Upper lobe of right lung (tissue), 1 donor: ENCODE measurements around the gene COX7A2. TPM values are rescaled to one million over a fixed set of nuclear protein-coding genes. Genes with fewer than 3 reads are reported as not detected.
A peak's percentile ranks its signal among the peaks of the same experiment; 100 is the strongest.

ENCODE experiments used
- ATAC-seq: fragments of 200-7000 bp; cut with Tn5 transposase; one replicate; pipeline ENCODE4 v1.9.1; 2020; ENCODE audit warnings: mild to moderate bottlenecking, moderate library complexity
- DNase-seq: peaks from one replicate; pipeline ENCODE4 v3.0.0-alpha.2; 2020
- H3K27ac ChIP-seq: fragments of 200-600 bp; one replicate; pipeline ENCODE4 v1.8.0; 2022
- H3K27me3 ChIP-seq: fragments of 200-600 bp; one replicate; pipeline ENCODE4 v1.8.0; 2022; ENCODE audit warnings: mild to moderate bottlenecking
- H3K36me3 ChIP-seq: fragments of 200-600 bp; one replicate; pipeline ENCODE4 v1.8.0; 2022
- H3K4me1 ChIP-seq: fragments of 200-600 bp; one replicate; pipeline ENCODE4 v1.8.0; 2022
- H3K4me3 ChIP-seq: fragments of 200-600 bp; one replicate; pipeline ENCODE4 v1.8.0; 2022; ENCODE audit warnings: mild to moderate bottlenecking
- H3K9me3 ChIP-seq: fragments of 200-600 bp; one replicate; pipeline ENCODE4 v1.8.0; 2022
- CTCF ChIP-seq: fragments of 200-600 bp; IDR thresholded peaks from one replicate; pipeline ENCODE4 v1.8.0; 2022; ENCODE audit warnings: antibody characterized with exemption
- intact Hi-C: fragments of 100-400 bp; cut with DNase I; formaldehyde crosslinking; loops from one replicate; pipeline ENCODE4 v1.11.0; 2022
- total RNA-seq: library from RNA; stranded (reverse); fragmentation: NEBNext Ultra II Directional; extraction: Animal tissue kit (Norgen Biotek cat#: 25700); gene quantifications from one replicate; pipeline ENCODE4 v1.2.1, GENCODE V29; 2021
- donor health status: DM: no; HTN: yes; CAD: no; lungs with severe emphysema.

COX7A2 gene
- total RNA-seq, 1 donor from 2014 or later = 240 TPM

GRCh38 chr6:75230484-75231325 lies 12.9 kb downstream of the COX7A2 start:
- no peak overlapping the region for H3K4me3 ChIP-seq
- H3K27me3 ChIP-seq = no peaks in the 10 kb centered on the region
- no peaks in the 10 kb centered on the region for H3K9me3 ChIP-seq
- TF ChIP-seq CTCF = peak; percentile 77
- DNase-seq = no peak
- ATAC-seq = peak; percentile 87
- H3K36me3 ChIP-seq = no peaks in the 10 kb centered on the region
- H3K27ac ChIP-seq = no peak overlapping the region
- intact Hi-C loops = no loop called here
- no peaks in the 10 kb centered on the region for H3K4me1 ChIP-seq

GRCh38 chr6:75224303-75224926 lies 19.2 kb downstream of the COX7A2 start:
- no peaks in the 10 kb centered on the region for H3K27me3 ChIP-seq
- no peak for TF ChIP-seq CTCF
- no peak for DNase-seq
- H3K27ac ChIP-seq = no peak overlapping the region
- H3K9me3 ChIP-seq = no peaks in the 10 kb centered on the region
- no peaks in the 10 kb centered on the region for H3K4me1 ChIP-seq
- no peak overlapping the region for H3K4me3 ChIP-seq
- H3K36me3 ChIP-seq = no peaks in the 10 kb centered on the region
- intact Hi-C loops = no loop called here
- ATAC-seq = no peak

- no peak for ATAC-seq
- Histone ChIP-seq H3K4me1 (no peaks in the 10 kb centered on the region), H3K9me3 (no peaks in the 10 kb centered on the region), H3K27me3 (no peaks in the 10 kb centered on the region), H3K4me3 (no peak overlapping the region), H3K36me3 (no peaks in the 10 kb centered on the region), H3K27ac (no peak overlapping the region)
- DNase-seq = no peak
- intact Hi-C loops = no loop called here
- TF ChIP-seq CTCF = no peak
These were observed 20.2 kb downstream of the COX7A2 start for GRCh38 chr6:75223428-75223827.

- no peak overlapping the region for H3K4me3 ChIP-seq
- H3K36me3 ChIP-seq = no peaks in the 10 kb centered on the region
- TF ChIP-seq CTCF = no peak
- no peak for ATAC-seq
- no peaks in the 10 kb centered on the region for H3K9me3 ChIP-seq
- intact Hi-C loops = no loop called here
- no peaks in the 10 kb centered on the region for H3K27me3 ChIP-seq
- no peaks in the 10 kb centered on the region for H3K4me1 ChIP-seq
- DNase-seq = no peak
- no peak overlapping the region for H3K27ac ChIP-seq
These were observed 21.3 kb downstream of the COX7A2 start for GRCh38 chr6:75222261-75222660.

GRCh38 chr6:75221116-75221515 lies 22.5 kb downstream of the COX7A2 start:
- no peak for DNase-seq

More at GRCh38 chr6:75221116-75221515, 22.5 kb downstream of the COX7A2 start:
- Histone ChIP-seq H3K36me3 (no peaks in the 10 kb centered on the region), H3K4me3 (no peak overlapping the region), H3K9me3 (no peaks in the 10 kb centered on the region), H3K27ac (no peak overlapping the region), H3K4me1 (no peaks in the 10 kb centered on the region), H3K27me3 (no peaks in the 10 kb centered on the region)
- no peak for TF ChIP-seq CTCF
- ATAC-seq = no peak
- intact Hi-C loops = no loop called here
